Activated naive CD4-positive, alpha-beta T cell treated with anti-CD3 and anti-CD28 coated beads, Interleukin-2, amount 10 ng/mL, durations not matched to agents 7 days and 5 days (primary cell): ENCODE data around the gene P2RX3.

Experiments
- CTCF ChIA-PET: fragments of 350-600 bp; sonication (Branson Sonifier 250); formaldehyde crosslinking; loops from one replicate; lab custom pipeline; 2021; ENCODE audit warnings: antibody characterized with exemption; lab: Charles Lee
- DNase-seq: peaks from one replicate; pipeline ENCODE4 v3.0.0-alpha.2; 2020
- H3K27ac Mint-ChIP-seq: one replicate; pipeline ENCODE4 v1.8.0; 2021; ENCODE audit warnings: mild to moderate bottlenecking, moderate library complexity, mixed read lengths
- H3K27me3 Mint-ChIP-seq: one replicate; pipeline ENCODE4 v1.8.0; 2021; ENCODE audit warnings: mild to moderate bottlenecking, mixed read lengths
- H3K36me3 Mint-ChIP-seq: one replicate; pipeline ENCODE4 v1.8.0; 2021; ENCODE audit warnings: mixed read lengths
- H3K4me1 Mint-ChIP-seq: one replicate; pipeline ENCODE4 v1.8.0; 2021; ENCODE audit warnings: mixed read lengths
- H3K4me3 Mint-ChIP-seq: one replicate; pipeline ENCODE4 v1.8.0; 2021; ENCODE audit warnings: mild to moderate bottlenecking, moderate library complexity, mixed read lengths
- H3K9me3 Mint-ChIP-seq: one replicate; pipeline ENCODE4 v1.8.0; 2021; ENCODE audit warnings: mixed read lengths

Gene P2RX3

DNA sequence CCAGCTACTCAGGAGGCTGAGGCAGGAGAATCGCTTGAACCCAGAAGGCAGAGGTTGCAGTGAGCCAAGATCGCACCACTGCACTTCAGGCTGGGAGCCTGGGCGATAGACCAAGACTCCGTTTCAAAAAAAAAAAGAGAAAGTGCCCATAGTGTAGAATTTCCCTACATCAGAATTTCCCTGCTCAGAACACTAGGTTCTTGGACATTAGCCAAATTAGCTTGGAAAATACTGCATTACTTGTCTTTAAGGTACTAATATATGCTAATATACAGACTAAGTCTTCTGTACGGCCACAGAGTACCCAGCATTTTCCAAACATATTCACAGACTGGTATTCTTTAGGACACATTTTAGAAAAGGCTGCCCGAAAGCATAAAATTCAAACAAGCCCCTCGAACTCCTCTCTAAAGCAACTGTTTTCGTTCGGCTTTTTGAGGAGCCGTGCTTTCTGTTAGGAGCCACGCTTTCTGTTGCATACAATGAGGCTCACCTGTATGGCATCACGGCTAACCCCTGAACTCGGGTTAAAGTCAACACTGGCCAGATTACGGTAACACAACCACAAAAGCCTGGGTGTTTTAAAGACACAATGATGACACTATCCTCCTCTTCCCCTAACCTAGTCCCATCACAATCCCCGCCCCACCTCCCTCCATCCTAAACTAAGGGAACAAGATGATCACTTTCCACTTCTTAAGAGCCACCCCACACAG is 31.8 kb upstream of the P2RX3 start:
- Mint-ChIP-seq H3K4me1 (peaks cover 7% of the 10 kb centered on the region), H3K9me3 (peaks cover 1% of the 10 kb centered on the region), H3K27ac (no peak overlapping the region), H3K36me3 (peaks cover 4% of the 10 kb centered on the region), H3K27me3 (no peaks in the 10 kb centered on the region), H3K4me3 (no peak overlapping the region)
- DNase-seq = no peak
- CTCF ChIA-PET = no interaction called here

GRCh38 chr11:57306940-57307565 is 31.1 kb upstream of the P2RX3 start:
- CTCF ChIA-PET = no interaction called here
- H3K4me1 Mint-ChIP-seq = peaks cover 14% of the 10 kb centered on the region
- no peak overlapping the region for H3K27ac Mint-ChIP-seq
- H3K36me3 Mint-ChIP-seq = peaks cover 3% of the 10 kb centered on the region
- DNase-seq = no peak
- no peaks in the 10 kb centered on the region for H3K27me3 Mint-ChIP-seq
- no peaks in the 10 kb centered on the region for H3K9me3 Mint-ChIP-seq
- no peak overlapping the region for H3K4me3 Mint-ChIP-seq

DNA sequence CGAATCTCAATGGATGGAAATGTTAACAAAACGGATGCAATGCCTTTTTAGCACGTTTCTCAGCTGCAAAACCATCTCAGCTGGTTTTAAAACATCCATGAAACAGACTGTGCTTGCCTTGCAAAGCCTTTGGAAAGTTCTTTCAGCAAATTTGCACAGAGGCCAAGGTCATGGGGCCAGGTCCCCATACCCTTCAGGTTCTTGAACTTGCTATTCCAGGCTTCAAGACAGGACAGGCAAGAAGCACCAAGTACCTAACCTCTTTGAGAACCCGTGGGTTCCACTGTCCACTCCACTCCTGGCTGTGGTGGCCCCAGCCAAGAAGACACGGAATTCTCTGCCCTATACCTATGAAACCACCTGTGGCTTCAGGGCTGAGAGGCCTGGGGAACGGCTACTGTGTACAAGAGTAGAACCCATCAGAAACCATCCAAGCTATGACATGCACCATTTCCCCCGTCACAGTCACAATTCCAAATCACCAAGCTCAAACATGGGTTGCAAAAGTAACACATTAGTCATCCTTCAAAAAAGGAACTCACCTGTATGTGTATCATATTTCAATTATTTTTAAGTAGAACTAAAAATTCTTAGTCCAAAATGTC is 30.4 kb upstream of the P2RX3 start:
- CTCF ChIA-PET = no interaction called here
- H3K36me3 Mint-ChIP-seq = peaks cover 3% of the 10 kb centered on the region
- no peak overlapping the region for H3K27ac Mint-ChIP-seq
- no peaks in the 10 kb centered on the region for H3K9me3 Mint-ChIP-seq
- no peak for DNase-seq
- H3K4me3 Mint-ChIP-seq = no peak overlapping the region
- H3K4me1 Mint-ChIP-seq = peaks cover 18% of the 10 kb centered on the region
- no peaks in the 10 kb centered on the region for H3K27me3 Mint-ChIP-seq

- Mint-ChIP-seq H3K4me1 (peaks cover 18% of the 10 kb centered on the region), H3K36me3 (peaks cover 3% of the 10 kb centered on the region), H3K4me3 (no peak overlapping the region), H3K9me3 (no peaks in the 10 kb centered on the region), H3K27me3 (no peaks in the 10 kb centered on the region), H3K27ac (no peak overlapping the region)
- no peak for DNase-seq
- CTCF ChIA-PET = no interaction called here
Observed at GRCh38 chr11:57308426-57309060, 29.6 kb upstream of the P2RX3 start.

GRCh38 chr11:57309106-57310059 is 28.8 kb upstream of the P2RX3 start:
- CTCF ChIA-PET = interaction anchor here (1.0 kb wide), 1 partner anchor 17 kb away, joined by 3 read pairs; no protein-coding TSS in a partner anchor
- Mint-ChIP-seq H3K36me3 (peaks cover 3% of the 10 kb centered on the region), H3K4me1 (peaks cover 18% of the 10 kb centered on the region), H3K9me3 (no peaks in the 10 kb centered on the region), H3K27me3 (no peaks in the 10 kb centered on the region), H3K4me3 (no peak overlapping the region), H3K27ac (no peak overlapping the region)
- no peak for DNase-seq

DNA sequence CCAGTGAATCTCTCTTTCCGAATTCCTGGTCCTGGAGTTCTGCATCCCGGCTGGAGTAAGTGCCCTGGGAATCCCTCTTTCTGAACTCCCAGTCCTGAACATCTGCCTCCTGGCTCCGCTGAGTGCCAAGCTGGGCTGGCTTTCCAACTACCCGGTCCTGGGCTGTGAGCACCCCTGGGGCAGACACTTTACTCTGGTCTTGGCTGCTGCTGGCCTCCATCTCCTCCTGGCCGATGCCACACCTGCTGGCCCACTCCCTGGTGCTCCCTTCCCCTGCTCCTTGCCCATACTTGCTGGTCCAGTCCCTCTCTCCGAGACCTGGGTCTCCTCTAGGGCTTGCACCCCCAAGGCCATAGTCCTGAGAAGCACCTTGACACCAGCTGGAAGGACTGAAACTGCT is 28.1 kb upstream of the P2RX3 start:
- Mint-ChIP-seq H3K4me1 (peaks cover 18% of the 10 kb centered on the region), H3K27me3 (no peaks in the 10 kb centered on the region), H3K36me3 (peaks cover 3% of the 10 kb centered on the region), H3K27ac (no peak overlapping the region), H3K9me3 (no peaks in the 10 kb centered on the region), H3K4me3 (no peak overlapping the region)
- CTCF ChIA-PET = interaction anchor here (1.0 kb wide), 1 partner anchor 16 kb away, joined by 3 read pairs; no protein-coding TSS in a partner anchor
- no peak for DNase-seq

DNA sequence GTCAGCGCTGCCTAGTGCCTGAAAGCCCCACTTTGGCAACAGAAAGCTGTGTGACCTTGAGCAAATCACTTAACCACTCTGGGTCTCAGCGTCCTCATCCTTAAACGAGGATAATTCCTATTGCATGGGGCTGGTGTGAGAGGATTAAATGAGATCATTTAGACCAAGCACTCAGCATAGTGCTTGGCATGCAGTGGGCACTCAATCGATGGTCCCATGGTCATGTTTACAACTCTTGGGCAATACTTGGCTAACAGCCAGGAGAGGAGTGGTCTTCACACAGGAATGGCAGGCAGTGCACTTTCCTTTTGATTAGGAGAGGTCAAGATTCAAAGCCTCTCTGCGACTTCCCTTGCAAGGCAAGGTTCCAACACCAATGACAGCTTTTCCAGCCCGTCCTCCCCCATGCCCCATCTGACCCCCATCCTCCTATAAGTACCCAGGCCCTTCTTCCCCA is 27.5 kb upstream of the P2RX3 start:
- Mint-ChIP-seq H3K27me3 (no peaks in the 10 kb centered on the region), H3K4me1 (peaks cover 18% of the 10 kb centered on the region), H3K9me3 (no peaks in the 10 kb centered on the region), H3K27ac (no peak overlapping the region), H3K36me3 (peaks cover 3% of the 10 kb centered on the region), H3K4me3 (peak overlapping the region; percentile 65)
- CTCF ChIA-PET = interaction anchor here (0.6 to 1.0 kb wide), 2 partner anchors 15 to 525 kb away, joined by 3 read pairs; no protein-coding TSS in a partner anchor
- no peak for DNase-seq

GRCh38 chr11:57311109-57311936 is 26.8 kb upstream of the P2RX3 start:
- no peaks in the 10 kb centered on the region for H3K27me3 Mint-ChIP-seq
- CTCF ChIA-PET = interaction anchor here (0.6 kb wide), 1 partner anchor 525 kb away, joined by 3 read pairs; no protein-coding TSS in a partner anchor
- no peaks in the 10 kb centered on the region for H3K9me3 Mint-ChIP-seq
- peaks cover 3% of the 10 kb centered on the region for H3K36me3 Mint-ChIP-seq
- H3K27ac Mint-ChIP-seq = peak overlapping the region; percentile 11
- peaks cover 18% of the 10 kb centered on the region for H3K4me1 Mint-ChIP-seq
- peak overlapping the region; percentile 65 for H3K4me3 Mint-ChIP-seq
- peak; percentile 82 for DNase-seq

GRCh38 chr11:57312511-57313021 is 25.6 kb upstream of the P2RX3 start:
- H3K27ac Mint-ChIP-seq = peak overlapping the region; percentile 31

DNA sequence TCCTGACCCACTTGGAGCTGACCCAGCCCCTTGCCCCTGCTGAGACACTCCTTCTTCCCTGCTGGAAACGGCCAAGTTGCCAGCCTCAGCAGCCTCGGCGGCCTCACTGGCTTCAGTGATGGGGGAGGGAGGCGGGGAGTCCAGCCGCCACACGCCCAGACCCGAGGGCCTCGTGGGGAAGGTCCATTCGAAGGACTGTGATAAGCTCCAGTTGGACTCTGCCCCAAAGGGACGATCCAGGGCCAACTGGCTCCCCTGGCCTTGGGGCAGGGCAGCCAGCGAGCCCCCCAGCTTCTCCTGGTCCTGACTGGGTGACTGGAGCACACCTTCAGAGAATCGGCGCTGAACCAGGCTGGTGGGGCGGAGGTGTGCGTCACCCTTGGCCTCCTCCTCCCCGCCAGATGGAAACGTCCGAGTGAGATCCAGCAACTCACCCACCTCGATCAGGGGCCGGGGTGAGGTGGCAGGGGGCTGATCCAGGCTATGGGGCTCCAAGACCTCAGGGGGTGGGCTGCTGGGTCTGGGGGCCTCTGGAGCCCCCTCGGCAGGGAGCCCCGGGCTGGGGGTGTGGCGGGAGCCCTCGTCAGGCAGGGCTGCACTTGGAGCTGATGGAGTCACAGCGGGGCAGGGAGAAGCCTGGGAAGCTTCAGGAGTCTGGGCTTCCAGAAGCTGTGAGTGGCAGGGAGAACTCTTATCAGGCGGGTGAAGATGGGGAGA is 24.9 kb upstream of the P2RX3 start:
- peaks cover 18% of the 10 kb centered on the region for H3K4me1 Mint-ChIP-seq
- CTCF ChIA-PET = no interaction called here
- peaks cover 3% of the 10 kb centered on the region for H3K36me3 Mint-ChIP-seq
- H3K9me3 Mint-ChIP-seq = no peaks in the 10 kb centered on the region
- DNase-seq = no peak
- H3K4me3 Mint-ChIP-seq = no peak overlapping the region
- H3K27ac Mint-ChIP-seq = no peak overlapping the region
- no peaks in the 10 kb centered on the region for H3K27me3 Mint-ChIP-seq

More at GRCh38 chr11:57312511-57313021, 25.6 kb upstream of the P2RX3 start:
- peaks cover 3% of the 10 kb centered on the region for H3K36me3 Mint-ChIP-seq
- H3K4me1 Mint-ChIP-seq = peaks cover 18% of the 10 kb centered on the region
- no peaks in the 10 kb centered on the region for H3K9me3 Mint-ChIP-seq
- no peak overlapping the region for H3K4me3 Mint-ChIP-seq
- no peaks in the 10 kb centered on the region for H3K27me3 Mint-ChIP-seq
- DNase-seq = no peak
- CTCF ChIA-PET = no interaction called here

GRCh38 chr11:57313788-57314135 is 24.4 kb upstream of the P2RX3 start:
- H3K27ac Mint-ChIP-seq = no peak overlapping the region
- H3K36me3 Mint-ChIP-seq = peaks cover 3% of the 10 kb centered on the region
- H3K27me3 Mint-ChIP-seq = no peaks in the 10 kb centered on the region
- no peak overlapping the region for H3K4me3 Mint-ChIP-seq
- no peaks in the 10 kb centered on the region for H3K9me3 Mint-ChIP-seq
- H3K4me1 Mint-ChIP-seq = peaks cover 18% of the 10 kb centered on the region
- CTCF ChIA-PET = no interaction called here
- no peak for DNase-seq

DNA sequence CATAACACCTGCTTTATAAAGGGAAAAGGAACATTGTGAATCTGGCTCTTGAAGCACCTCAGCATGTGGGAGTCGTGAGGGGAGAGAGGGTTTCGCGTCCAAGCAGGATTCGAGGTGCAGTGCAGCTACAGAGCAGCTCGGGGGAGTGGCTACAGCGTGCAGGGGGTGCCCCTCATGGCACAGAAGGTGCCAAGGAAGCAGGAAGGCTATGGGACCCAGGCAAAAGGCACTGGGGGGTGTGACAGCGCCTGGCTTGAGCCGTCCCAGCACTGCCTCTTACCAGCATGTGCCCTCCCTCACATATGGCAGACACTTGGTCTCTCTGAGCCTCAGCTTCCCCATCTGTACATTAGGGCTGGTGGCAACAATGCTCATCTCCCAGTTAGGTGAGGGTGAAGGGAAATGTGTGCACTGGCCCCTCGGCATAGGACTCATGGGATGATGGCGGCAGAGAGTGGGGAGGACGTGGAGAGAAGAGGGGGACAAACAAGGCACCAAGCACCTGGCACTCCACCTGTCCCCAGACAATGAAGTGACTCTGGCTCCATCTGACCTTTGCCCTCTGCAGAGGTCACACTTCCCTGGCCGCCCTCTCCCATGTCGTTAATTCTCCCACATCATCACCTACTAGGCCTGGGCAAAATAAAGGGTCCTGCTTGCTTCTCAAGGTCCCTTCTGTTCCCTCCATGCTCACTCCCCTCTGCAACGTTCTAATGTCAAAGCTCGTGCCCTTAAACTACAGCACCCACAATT is 23.8 kb upstream of the P2RX3 start:
- Mint-ChIP-seq H3K27ac (no peak overlapping the region), H3K4me3 (no peak overlapping the region), H3K9me3 (no peaks in the 10 kb centered on the region), H3K27me3 (no peaks in the 10 kb centered on the region), H3K4me1 (peaks cover 18% of the 10 kb centered on the region), H3K36me3 (peaks cover 3% of the 10 kb centered on the region)
- CTCF ChIA-PET = no interaction called here
- DNase-seq = no peak
